Left ventricle myocardium inferior (tissue), 1 donor: ENCODE data around the gene ENAM. TPM values are rescaled to one million over a fixed set of nuclear protein-coding genes. Genes with fewer than 3 reads are reported as not detected.
"Not testable (repeated sequence)": the region's sequence is repeated elsewhere in the genome, so short reads cannot be mapped to it uniquely, and the experiment has no call there.

ENCODE experiments used
- DNase-seq: peaks from one replicate; pipeline ENCODE4 v3.0.0-alpha.2; 2020
- H3K27ac ChIP-seq: fragments of 200-600 bp; replicated peaks from 2 replicates; pipeline ENCODE4 v1.8.0; 2021
- H3K27me3 ChIP-seq: fragments of 200-600 bp; 2 replicates; pipeline ENCODE4 v1.8.0; 2021; ENCODE audit warnings: low read depth
- H3K36me3 ChIP-seq: fragments of 200-600 bp; 2 replicates; pipeline ENCODE4 v1.8.0; 2021
- H3K4me1 ChIP-seq: fragments of 200-600 bp; 2 replicates; pipeline ENCODE4 v1.8.0; 2021
- H3K4me3 ChIP-seq: fragments of 200-600 bp; 2 replicates; pipeline ENCODE4 v1.8.0; 2021; ENCODE audit warnings: mild to moderate bottlenecking, moderate library complexity
- H3K9me3 ChIP-seq: fragments of 200-600 bp; replicated peaks from 2 replicates; pipeline ENCODE4 v1.8.0; 2021
- intact Hi-C: fragments of 100-400 bp; cut with micrococcal nuclease; formaldehyde crosslinking; loops from one replicate; pipeline ENCODE4 v1.11.0; 2022
- total RNA-seq: library from RNA; stranded (reverse); fragmentation: NEBNext Ultra II Directional; extraction: Animal tissue kit (Norgen Biotek cat#: 25700); gene quantifications from one replicate; pipeline ENCODE4 v1.2.1, GENCODE V29; 2021
- TF ChIP-seq, protein P1 (sequence below): fragments of 200-600 bp; IDR thresholded peaks from 2 replicates; pipeline ENCODE4 v1.8.0; 2021; ENCODE audit warnings: antibody characterized with exemption, mild to moderate bottlenecking, borderline replicate concordance
- donor health status: DM: no; HTN: yes; CAD: no; lungs with severe emphysema.

Gene ENAM
- total RNA-seq, 1 donor from 2014 or later = 6.2 TPM

- no peaks in the 10 kb centered on the region for H3K36me3 ChIP-seq
- TF ChIP-seq, protein P1, sequence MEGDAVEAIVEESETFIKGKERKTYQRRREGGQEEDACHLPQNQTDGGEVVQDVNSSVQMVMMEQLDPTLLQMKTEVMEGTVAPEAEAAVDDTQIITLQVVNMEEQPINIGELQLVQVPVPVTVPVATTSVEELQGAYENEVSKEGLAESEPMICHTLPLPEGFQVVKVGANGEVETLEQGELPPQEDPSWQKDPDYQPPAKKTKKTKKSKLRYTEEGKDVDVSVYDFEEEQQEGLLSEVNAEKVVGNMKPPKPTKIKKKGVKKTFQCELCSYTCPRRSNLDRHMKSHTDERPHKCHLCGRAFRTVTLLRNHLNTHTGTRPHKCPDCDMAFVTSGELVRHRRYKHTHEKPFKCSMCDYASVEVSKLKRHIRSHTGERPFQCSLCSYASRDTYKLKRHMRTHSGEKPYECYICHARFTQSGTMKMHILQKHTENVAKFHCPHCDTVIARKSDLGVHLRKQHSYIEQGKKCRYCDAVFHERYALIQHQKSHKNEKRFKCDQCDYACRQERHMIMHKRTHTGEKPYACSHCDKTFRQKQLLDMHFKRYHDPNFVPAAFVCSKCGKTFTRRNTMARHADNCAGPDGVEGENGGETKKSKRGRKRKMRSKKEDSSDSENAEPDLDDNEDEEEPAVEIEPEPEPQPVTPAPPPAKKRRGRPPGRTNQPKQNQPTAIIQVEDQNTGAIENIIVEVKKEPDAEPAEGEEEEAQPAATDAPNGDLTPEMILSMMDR = no peak
- DNase-seq = no peak
- peak overlapping the region; percentile 76 for H3K27ac ChIP-seq
- peaks cover 14% of the 10 kb centered on the region for H3K4me1 ChIP-seq
- peak overlapping the region; percentile 52 for H3K4me3 ChIP-seq
- no peaks in the 10 kb centered on the region for H3K27me3 ChIP-seq
- H3K9me3 ChIP-seq = no peaks in the 10 kb centered on the region
- intact Hi-C loops = no loop called here
Observed at GRCh38 chr4:70637239-70637913, 8.8 kb downstream of the ENAM start.

- intact Hi-C loops = no loop called here
- no peak for DNase-seq
- Histone ChIP-seq H3K27ac (no peak overlapping the region), H3K4me3 (no peak overlapping the region), H3K27me3 (no peaks in the 10 kb centered on the region), H3K36me3 (no peaks in the 10 kb centered on the region), H3K4me1 (peaks cover 14% of the 10 kb centered on the region), H3K9me3 (no peaks in the 10 kb centered on the region)
- TF ChIP-seq, protein P1 = no peak
Observed at GRCh38 chr4:70640192-70640591, 11.6 kb downstream of the ENAM start.

DNA sequence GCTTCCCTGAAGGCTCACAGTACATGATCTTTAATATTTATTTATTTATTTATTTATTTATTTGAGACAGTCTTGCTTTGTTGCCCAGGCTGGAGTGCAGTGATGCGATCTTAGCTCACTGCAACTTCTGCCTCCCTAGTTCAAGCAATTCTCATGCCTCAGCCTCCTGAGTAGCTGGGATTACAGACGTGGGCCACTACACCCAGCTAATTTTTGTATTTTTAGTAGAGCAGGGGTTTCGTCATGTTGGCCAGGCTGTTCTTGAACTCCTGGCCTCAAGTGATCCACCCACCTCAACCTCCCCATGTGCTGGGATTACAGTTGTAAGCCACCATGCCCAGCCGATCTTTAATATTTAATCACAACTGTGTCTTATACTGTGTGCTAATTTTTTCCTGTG is 22.2 kb downstream of the ENAM start:
- DNase-seq, H3K9me3 ChIP-seq: not testable (repeated sequence)
- intact Hi-C loops = loop anchor here (10.0 kb wide), 1 partner anchor 354 kb away; no protein-coding TSS in a partner anchor

DNA sequence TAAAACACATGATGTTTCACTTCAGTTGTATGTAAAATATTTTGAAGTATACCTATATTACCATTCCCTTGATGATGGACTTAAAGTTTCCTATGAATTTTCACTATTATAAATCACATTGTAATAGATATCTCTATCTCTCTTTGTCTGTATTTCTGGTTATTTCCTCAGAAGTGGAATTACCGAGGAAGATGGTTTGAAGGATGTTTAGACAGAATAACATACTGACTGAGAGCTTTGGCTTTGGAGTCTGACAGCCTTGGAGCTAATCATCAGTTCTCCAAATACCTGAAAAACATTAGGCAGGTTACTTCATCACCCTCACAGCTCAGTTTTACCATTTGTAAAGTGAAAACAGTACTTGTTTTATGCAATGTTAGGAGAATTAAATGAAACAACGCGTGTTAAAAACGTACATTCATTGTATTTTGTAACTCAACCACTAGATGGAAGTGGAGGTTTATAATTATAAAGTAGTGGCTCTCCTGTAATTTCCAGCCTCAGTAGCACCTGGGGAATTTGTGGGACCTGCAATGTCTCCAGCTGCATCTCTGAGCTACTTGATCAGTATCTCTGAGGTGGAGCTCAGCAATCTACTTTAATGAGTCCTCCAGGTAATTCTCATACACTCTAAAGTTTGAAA is 23.4 kb downstream of the ENAM start:
- TF ChIP-seq, protein P1 = peak; percentile 65
- Histone ChIP-seq H3K27me3 (no peaks in the 10 kb centered on the region), H3K4me1 (no peaks in the 10 kb centered on the region), H3K9me3 (no peaks in the 10 kb centered on the region), H3K36me3 (no peaks in the 10 kb centered on the region), H3K4me3 (no peak overlapping the region), H3K27ac (no peak overlapping the region)
- no peak for DNase-seq
- intact Hi-C loops = loop anchor here (10.0 kb wide), 1 partner anchor 353 kb away; no protein-coding TSS in a partner anchor

More for the DNA sequence above, 22.2 kb downstream of the ENAM start:
- not testable (repeated sequence) for H3K27ac ChIP-seq, H3K36me3 ChIP-seq, H3K4me3 ChIP-seq, H3K27me3 ChIP-seq, H3K4me1 ChIP-seq

DNA sequence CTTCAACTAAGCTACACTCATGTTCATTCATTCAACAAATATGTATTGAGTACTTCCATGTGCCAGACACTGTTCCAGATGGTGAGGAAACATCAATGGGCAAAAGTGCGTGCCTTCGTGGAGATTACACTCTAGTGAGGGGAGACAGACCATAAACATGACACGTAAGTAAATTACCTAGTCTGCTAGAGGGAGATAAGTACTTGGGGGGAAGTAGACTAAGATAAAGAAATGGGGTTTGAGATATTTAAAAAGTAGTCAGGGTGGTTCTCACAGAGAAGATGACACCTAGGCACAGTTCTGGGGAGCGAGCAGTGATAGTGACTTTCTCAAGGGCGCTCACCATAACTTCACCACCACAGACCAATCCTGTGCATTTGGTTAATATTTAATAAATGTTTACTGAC is 26.1 kb downstream of the ENAM start:
- no peak for DNase-seq
- intact Hi-C loops = loop anchor here (10.0 kb wide), 1 partner anchor 350 kb away; no protein-coding TSS in a partner anchor
- H3K36me3 ChIP-seq = no peaks in the 10 kb centered on the region
- no peak overlapping the region for H3K27ac ChIP-seq
- H3K4me3 ChIP-seq = no peak overlapping the region
- no peaks in the 10 kb centered on the region for H3K27me3 ChIP-seq
- TF ChIP-seq, protein P1 = no peak
- no peaks in the 10 kb centered on the region for H3K9me3 ChIP-seq
- no peaks in the 10 kb centered on the region for H3K4me1 ChIP-seq

GRCh38 chr4:70657326-70657725 is 28.8 kb downstream of the ENAM start:
- TF ChIP-seq, protein P1 = no peak
- H3K9me3 ChIP-seq = no peaks in the 10 kb centered on the region
- DNase-seq = no peak
- H3K36me3 ChIP-seq = no peaks in the 10 kb centered on the region
- intact Hi-C loops = loop anchor here (10.0 kb wide), 1 partner anchor 347 kb away; no protein-coding TSS in a partner anchor
- no peak overlapping the region for H3K27ac ChIP-seq
- no peak overlapping the region for H3K4me3 ChIP-seq
- H3K4me1 ChIP-seq = no peaks in the 10 kb centered on the region
- no peaks in the 10 kb centered on the region for H3K27me3 ChIP-seq
